Measurements from ENCODE around the gene LRRC15. TPM values are rescaled to one million over a fixed set of nuclear protein-coding genes. Genes with fewer than 3 reads are reported as not detected.

Gene LRRC15
- polyA plus RNA-seq, 3 donors: not detected

DNA sequence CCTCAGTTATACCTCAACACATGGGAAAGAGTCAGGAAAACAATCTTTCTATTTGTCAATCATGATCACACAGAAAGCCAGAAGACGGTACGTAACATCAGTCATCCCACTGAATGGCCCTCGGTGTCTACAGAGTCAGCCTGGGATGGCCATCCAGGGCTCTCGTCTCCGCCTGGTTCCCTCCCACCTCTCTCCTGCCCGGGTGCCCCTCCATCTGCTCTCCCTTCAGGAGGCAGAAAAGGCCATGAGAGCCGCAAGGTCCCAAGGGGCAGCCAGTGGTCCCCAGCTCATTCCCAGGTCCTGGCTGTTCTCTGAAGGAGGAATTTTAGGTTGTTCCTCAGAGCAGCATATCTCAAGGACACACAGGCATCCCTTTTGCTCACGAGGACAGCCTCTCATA is 4.4 kb upstream of the LRRC15 start:
- Histone ChIP-seq H3K9me3 (replicated peaks in 1 of 2; ENCODE audit: control insufficient read depth in 1 of 2, insufficient read depth in 1 of 2, low read length in 2 of 2) (no peaks in the 10 kb centered on the region), H2AFZ (ENCODE audit: insufficient read depth, low read depth, low read length, poor library complexity, severe bottlenecking) (no peak overlapping the region), H3K27ac (ENCODE audit: low read depth in 1 of 2, low read length in 2 of 2) (no peak overlapping the region), H3K4me2 (replicated peaks; ENCODE audit: extremely low read depth, low read length, poor library complexity, severe bottlenecking) (no peak overlapping the region), H3K4me3 (replicated peaks in 1 of 3; ENCODE audit: low read depth in 2 of 3, low read length in 3 of 3) (no peak overlapping the region), H3K4me1 (ENCODE audit: control insufficient read depth in 1 of 2, insufficient read depth in 2 of 2, low read length in 2 of 2) (no peaks in the 10 kb centered on the region), H3K36me3 (replicated peaks in 1 of 2; ENCODE audit: control insufficient read depth in 1 of 2, insufficient read depth in 2 of 2, low read length in 2 of 2) (no peaks in the 10 kb centered on the region), H3K79me2 (ENCODE audit: insufficient read depth, low read length) (no peaks in the 10 kb centered on the region), H4K20me1 (ENCODE audit: insufficient read depth, low read length) (no peaks in the 10 kb centered on the region), H3K9ac (ENCODE audit: insufficient read depth, low read length, poor library complexity, severe bottlenecking) (no peak overlapping the region), H3K27me3 (ENCODE audit: control insufficient read depth in 2 of 2, insufficient read depth in 2 of 2, low read length in 2 of 2) (peaks cover 0 to 20% of the 10 kb centered on the region in 2 donors)
- intact Hi-C loops (cut with micrococcal nuclease): no loop called here
- TF ChIP-seq, protein P1, sequence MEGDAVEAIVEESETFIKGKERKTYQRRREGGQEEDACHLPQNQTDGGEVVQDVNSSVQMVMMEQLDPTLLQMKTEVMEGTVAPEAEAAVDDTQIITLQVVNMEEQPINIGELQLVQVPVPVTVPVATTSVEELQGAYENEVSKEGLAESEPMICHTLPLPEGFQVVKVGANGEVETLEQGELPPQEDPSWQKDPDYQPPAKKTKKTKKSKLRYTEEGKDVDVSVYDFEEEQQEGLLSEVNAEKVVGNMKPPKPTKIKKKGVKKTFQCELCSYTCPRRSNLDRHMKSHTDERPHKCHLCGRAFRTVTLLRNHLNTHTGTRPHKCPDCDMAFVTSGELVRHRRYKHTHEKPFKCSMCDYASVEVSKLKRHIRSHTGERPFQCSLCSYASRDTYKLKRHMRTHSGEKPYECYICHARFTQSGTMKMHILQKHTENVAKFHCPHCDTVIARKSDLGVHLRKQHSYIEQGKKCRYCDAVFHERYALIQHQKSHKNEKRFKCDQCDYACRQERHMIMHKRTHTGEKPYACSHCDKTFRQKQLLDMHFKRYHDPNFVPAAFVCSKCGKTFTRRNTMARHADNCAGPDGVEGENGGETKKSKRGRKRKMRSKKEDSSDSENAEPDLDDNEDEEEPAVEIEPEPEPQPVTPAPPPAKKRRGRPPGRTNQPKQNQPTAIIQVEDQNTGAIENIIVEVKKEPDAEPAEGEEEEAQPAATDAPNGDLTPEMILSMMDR (IDR thresholded peaks at IDR 0.05): no peak
- Mint-ChIP-seq H3K27me3 (ENCODE audit: low read depth in 3 of 3) (peaks cover 26 to 42% (median 37%) of the 10 kb centered on the region in 3 donors), H3K36me3 (no peaks in the 10 kb centered on the region), H3K27ac (no peak overlapping the region), H3K9me3 (peaks cover 0 to 2% (median 0%) of the 10 kb centered on the region in 7 donors), H3K4me3 (no peak overlapping the region), H3K4me1 (no peaks in the 10 kb centered on the region)
- no peak for DNase-seq
- WGBS (ENCODE audit: insufficient coverage): 71% methylated on average over 6 of the region's 8 CpGs

DNA sequence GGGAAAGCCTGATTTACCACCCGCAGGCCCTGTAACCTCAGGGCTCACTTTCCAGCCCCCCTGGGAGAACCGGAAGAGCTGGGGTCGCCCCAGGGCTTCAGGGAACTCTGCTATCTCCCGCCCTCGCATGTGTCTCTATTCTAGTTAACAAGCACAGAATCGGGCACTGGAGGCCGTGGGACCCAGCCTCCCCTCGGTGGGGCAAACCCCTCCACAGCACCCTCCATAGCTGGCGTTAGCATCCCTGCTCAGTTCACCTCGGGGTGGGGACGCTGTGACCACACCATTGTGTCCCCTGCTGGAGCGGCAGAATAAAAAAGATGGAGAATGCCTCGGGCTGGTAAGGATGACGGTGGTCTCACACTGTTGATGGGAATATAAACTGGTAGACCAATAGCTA is 3.5 kb upstream of the LRRC15 start:
- Mint-ChIP-seq H3K36me3 (no peaks in the 10 kb centered on the region), H3K27me3 (ENCODE audit: low read depth in 3 of 3) (peaks cover 25 to 44% (median 44%) of the 10 kb centered on the region in 3 donors), H3K9me3 (peaks cover 0 to 2% (median 0%) of the 10 kb centered on the region in 7 donors), H3K4me3 (no peak overlapping the region), H3K27ac (no peak overlapping the region), H3K4me1 (no peaks in the 10 kb centered on the region)
- Histone ChIP-seq H3K4me2 (replicated peaks; ENCODE audit: extremely low read depth, low read length, poor library complexity, severe bottlenecking) (no peak overlapping the region), H3K4me1 (ENCODE audit: control insufficient read depth in 1 of 2, insufficient read depth in 2 of 2, low read length in 2 of 2) (no peaks in the 10 kb centered on the region), H3K79me2 (ENCODE audit: insufficient read depth, low read length) (no peaks in the 10 kb centered on the region), H3K36me3 (replicated peaks in 1 of 2; ENCODE audit: control insufficient read depth in 1 of 2, insufficient read depth in 2 of 2, low read length in 2 of 2) (no peaks in the 10 kb centered on the region), H3K9me3 (replicated peaks in 1 of 2; ENCODE audit: control insufficient read depth in 1 of 2, insufficient read depth in 1 of 2, low read length in 2 of 2) (no peaks in the 10 kb centered on the region), H2AFZ (ENCODE audit: insufficient read depth, low read depth, low read length, poor library complexity, severe bottlenecking) (no peak overlapping the region), H3K27ac (ENCODE audit: low read depth in 1 of 2, low read length in 2 of 2) (no peak overlapping the region), H4K20me1 (ENCODE audit: insufficient read depth, low read length) (no peaks in the 10 kb centered on the region), H3K27me3 (ENCODE audit: control insufficient read depth in 2 of 2, insufficient read depth in 2 of 2, low read length in 2 of 2) (peaks cover 0 to 25% of the 10 kb centered on the region in 2 donors), H3K4me3 (replicated peaks in 1 of 3; ENCODE audit: low read depth in 2 of 3, low read length in 3 of 3) (no peak overlapping the region), H3K9ac (ENCODE audit: insufficient read depth, low read length, poor library complexity, severe bottlenecking) (no peak overlapping the region)
- 88% methylated on average over 5 of the region's 14 CpGs for WGBS (ENCODE audit: insufficient coverage)
- intact Hi-C loops (cut with micrococcal nuclease): no loop called here
- TF ChIP-seq, protein P1 (IDR thresholded peaks at IDR 0.05): no peak
- no peak for DNase-seq

All from CD14-positive monocyte (primary cell).